ENCODE measurements around the gene CLK2.

The CLK2 gene

GRCh38 chr1:155273343-155274245 lies at the start of gene CLK2:
CLK2 (minus strand) TSS chr1:155273504; CDS start chr1:155270977, 2,527 bp downstream.
- DNase-seq = peak; percentile 98

GRCh38 chr1:155322571-155322952 lies 49.3 kb upstream of the CLK2 start:
- peak; percentile 73 for DNase-seq

GRCh38 chr1:155321639-155322503 lies 48.6 kb upstream of the CLK2 start:
- DNase-seq = peak; percentile 49

GRCh38 chr1:155320661-155321617 lies 47.6 kb upstream of the CLK2 start, which contains the start of gene RUSC1:
RUSC1 (plus strand) TSS chr1:155320894; CDS start chr1:155321774, 880 bp downstream.
- DNase-seq = peak; percentile 90

- DNase-seq = no peak
Measured at GRCh38 chr1:155320252-155320651, 46.9 kb upstream of the CLK2 start.

GRCh38 chr1:155319536-155319935 lies 46.2 kb upstream of the CLK2 start:
- no peak for DNase-seq

GRCh38 chr1:155318082-155318481 lies 44.8 kb upstream of the CLK2 start:
- DNase-seq = no peak

DNA sequence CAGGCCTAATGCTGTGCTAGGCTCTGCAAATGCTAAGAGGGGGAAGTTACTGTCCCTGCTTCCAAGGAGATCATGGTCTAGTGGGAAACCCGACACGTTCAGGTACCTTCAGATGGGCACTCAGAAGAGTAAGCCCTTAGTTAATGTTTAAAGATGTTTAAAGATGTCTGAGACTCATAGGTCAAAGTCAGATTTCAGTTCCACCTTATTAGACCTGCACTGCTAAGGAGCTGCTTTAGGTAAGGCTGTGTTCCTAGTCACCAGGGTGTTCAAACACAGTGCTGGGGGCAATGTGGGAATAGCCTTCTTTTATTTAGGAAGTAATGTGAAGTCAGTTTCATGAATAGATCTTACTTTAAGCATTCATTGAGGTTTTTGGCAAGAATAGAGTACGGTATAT lies 43.6 kb upstream of the CLK2 start:
- no peak for DNase-seq

DNA sequence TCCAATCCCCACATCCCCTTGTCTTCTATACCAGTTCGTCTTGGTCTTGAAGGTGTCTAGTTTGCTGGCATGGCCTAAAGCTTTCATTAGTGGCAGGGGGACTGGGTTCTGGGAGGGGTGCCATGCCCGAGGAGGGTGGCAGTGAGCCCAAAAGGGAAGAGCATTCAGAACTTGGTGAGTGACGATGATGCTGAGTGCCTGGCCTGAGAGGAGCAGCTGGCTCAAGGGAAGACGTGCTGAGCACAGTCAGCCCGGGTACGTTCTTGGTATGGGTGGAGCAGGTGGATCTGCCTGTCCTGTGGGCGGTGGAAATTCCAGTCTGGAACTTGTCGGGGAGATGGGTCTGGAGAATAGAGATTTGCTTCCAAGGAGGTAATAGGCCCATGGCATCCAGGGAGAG lies 40.0 kb upstream of the CLK2 start:
- DNase-seq = no peak

- DNase-seq = no peak
Measured at GRCh38 chr1:155309423-155310021, 36.2 kb upstream of the CLK2 start.

GRCh38 chr1:155308493-155309422 lies 35.5 kb upstream of the CLK2 start, which contains the start of gene FDPS:
FDPS (plus strand) TSS chr1:155308866; CDS start chr1:155309790, 924 bp downstream.
- peak; percentile 99 for DNase-seq

- DNase-seq = peak; percentile 53
Measured at GRCh38 chr1:155307247-155307740, 34.0 kb upstream of the CLK2 start.

DNA sequence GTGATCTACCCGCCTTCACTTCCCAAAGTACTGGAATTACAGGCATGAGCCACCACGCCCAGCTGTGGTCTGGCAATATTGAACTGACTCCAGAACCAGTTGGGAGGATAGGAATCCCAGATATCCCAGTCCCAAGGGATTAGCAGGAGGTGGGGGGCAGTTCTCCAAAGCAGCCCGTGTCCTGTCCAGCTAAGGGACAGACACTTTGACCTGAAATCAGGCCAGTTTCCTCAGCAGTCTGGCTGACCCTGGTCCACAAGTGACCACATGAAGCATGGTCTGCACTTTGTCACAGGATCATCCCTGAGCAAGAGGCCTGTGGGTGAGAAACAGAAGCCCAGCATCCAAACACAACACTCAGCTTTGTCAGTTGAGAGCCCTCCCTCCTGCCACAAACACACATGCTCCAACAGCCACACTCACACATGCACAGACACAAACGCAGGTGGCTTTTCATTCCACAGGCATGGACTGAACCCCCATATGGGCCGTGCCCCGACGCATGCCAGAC lies 32.6 kb upstream of the CLK2 start:
- DNase-seq = no peak

DNA sequence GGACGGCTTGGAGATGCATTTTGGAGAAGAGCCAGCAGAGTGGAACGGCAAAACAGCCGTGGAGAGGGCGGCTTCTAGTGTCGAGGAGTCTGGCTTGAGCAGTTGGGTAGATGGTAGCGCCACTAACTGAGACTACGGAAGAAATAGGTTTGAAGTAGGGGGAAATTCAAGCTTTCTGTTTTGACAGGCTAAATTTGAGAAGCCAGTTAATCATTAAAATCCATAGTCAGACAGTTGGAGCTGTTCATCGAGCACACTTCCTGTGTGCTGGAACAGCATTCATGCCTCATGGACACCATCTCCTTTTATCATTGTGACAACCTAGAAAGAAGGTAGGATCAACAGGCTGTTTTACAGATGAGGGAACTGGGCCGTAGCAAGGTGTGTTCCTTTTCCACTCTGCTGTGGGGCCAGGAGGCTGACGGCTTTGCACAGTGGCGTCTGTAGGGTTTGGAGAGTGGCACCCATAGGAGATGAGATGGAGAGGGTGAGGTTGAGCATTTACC lies 31.3 kb upstream of the CLK2 start:
- DNase-seq = no peak

GRCh38 chr1:155301342-155301841 lies 28.1 kb upstream of the CLK2 start, which contains the start of gene PKLR:
PKLR (minus strand) TSS chr1:155301438; CDS start chr1:155301395, 43 bp downstream.
- no peak for DNase-seq

- DNase-seq = no peak
Measured at GRCh38 chr1:155300553-155301329, 27.4 kb upstream of the CLK2 start.

GRCh38 chr1:155300024-155300423 lies 26.7 kb upstream of the CLK2 start:
- no peak for DNase-seq

DNA sequence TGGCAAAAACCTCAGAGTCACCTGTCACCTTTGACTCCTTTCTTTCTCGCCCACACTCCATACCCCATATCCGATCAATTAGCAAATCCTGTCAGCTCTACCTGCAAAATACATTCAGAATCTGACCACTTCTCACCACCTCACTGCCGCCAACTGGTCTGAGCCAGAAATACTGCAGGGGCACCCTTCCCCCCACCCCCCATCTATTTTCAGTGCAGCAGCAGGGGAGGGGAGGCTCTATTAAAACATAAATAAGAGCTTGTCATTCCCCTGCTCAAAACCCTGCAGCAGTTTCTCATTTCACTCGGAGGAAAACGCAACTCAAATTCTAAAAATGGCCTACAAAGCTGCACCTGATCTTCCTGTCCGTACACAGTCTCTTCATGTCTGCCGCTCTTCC lies 24.1 kb upstream of the CLK2 start:
- DNase-seq = no peak

DNA sequence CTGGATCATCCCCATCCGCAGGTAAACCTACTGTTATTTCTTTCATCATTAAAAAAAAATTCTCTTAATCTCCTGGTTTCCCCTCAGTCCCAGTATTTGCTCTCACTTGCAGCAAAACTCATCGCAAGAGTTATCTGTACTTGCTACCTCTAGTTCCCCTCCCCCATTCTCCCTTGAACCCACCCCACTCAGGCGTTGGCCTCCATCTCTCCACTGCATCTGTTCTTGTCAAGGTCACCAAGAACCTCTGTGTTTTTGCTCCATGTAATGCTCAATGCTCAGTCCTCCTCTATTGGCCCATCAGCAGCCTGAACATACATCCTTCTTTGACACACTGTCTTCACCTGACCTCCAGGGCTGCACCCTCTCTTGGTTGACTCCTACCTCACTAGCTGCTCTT lies 23.4 kb upstream of the CLK2 start:
- DNase-seq = no peak
